Peyer's patch (tissue), 4 donors: Measurements from ENCODE around the gene NID1.

Source experiments
- CTCF ChIP-seq, 6 experiments: fragments of 450-650 bp in 4 of 6; fragments of 200-600 bp in 2 of 6; sonication (generic) in 1 of 6; IDR thresholded peaks; one replicate each; pipeline ENCODE4 v1.5.1; 2017 to 2019; ENCODE audit warnings: antibody characterized with exemption in 6 of 6, mild to moderate bottlenecking in 3 of 6, moderate library complexity in 1 of 6
- POLR2A ChIP-seq, 2 donors: fragments of 450-650 bp; IDR thresholded peaks; one replicate each; pipeline ENCODE4 v1.5.1; 2017; ENCODE audit warnings: antibody characterized with exemption in 2 of 2, mild to moderate bottlenecking in 2 of 2, moderate library complexity in 2 of 2

GRCh38 chr1:236113324-236114032, 48.6 kb upstream of the NID1 start:
- TF ChIP-seq CTCF (IDR thresholded peaks at IDR 0.05) (no peak), POLR2A (IDR thresholded peaks at IDR 0.05) (no peak)
